DND-41 (cell line): ENCODE measurements around the gene DDB1.

Source experiments
- EZH2 ChIP-seq: IDR thresholded peaks from 3 replicates; pipeline ENCODE4 v1.6.1; 2012; ENCODE audit warnings: borderline replicate concordance, low read depth, mild to moderate bottlenecking, moderate library complexity, low read length, inconsistent platforms; ENCODE audit not compliant: severe bottlenecking
- TF ChIP-seq, protein P1 (sequence below): IDR thresholded peaks from 2 replicates; pipeline ENCODE4 v1.5.1; 2012; ENCODE audit warnings: borderline replicate concordance, low read length, moderate library complexity, mild to moderate bottlenecking; ENCODE audit not compliant: poor library complexity, severe bottlenecking; ENCODE audit errors: extremely low read depth

DNA sequence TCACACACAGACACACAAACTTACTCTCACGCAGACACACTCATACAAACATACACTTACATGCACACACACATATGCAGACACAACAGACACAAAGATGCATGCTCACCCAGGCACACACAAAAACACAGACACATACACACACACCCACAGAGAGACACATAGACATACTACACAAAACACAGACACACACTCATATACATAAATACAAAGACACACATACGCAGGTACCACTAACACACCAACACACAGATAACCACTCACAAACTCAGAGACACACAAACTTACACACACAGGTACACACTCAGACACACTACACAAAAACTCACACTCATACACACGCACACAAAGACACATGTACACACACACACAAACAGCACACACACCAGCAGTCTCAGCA is 60.2 kb downstream of the DDB1 start:
- TF ChIP-seq, protein P1, sequence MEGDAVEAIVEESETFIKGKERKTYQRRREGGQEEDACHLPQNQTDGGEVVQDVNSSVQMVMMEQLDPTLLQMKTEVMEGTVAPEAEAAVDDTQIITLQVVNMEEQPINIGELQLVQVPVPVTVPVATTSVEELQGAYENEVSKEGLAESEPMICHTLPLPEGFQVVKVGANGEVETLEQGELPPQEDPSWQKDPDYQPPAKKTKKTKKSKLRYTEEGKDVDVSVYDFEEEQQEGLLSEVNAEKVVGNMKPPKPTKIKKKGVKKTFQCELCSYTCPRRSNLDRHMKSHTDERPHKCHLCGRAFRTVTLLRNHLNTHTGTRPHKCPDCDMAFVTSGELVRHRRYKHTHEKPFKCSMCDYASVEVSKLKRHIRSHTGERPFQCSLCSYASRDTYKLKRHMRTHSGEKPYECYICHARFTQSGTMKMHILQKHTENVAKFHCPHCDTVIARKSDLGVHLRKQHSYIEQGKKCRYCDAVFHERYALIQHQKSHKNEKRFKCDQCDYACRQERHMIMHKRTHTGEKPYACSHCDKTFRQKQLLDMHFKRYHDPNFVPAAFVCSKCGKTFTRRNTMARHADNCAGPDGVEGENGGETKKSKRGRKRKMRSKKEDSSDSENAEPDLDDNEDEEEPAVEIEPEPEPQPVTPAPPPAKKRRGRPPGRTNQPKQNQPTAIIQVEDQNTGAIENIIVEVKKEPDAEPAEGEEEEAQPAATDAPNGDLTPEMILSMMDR, result no peak
- TF ChIP-seq EZH2, result no peak
